HEK293T (cell line): ENCODE results near the gene PRPSAP1.

Experiments
- CTBP1 ChIP-seq: fragments of 450-650 bp; IDR thresholded peaks from 2 replicates; pipeline ENCODE4 v1.6.1; 2016; ENCODE audit warnings: borderline replicate concordance
- FOXK2 ChIP-seq: fragments of 450-650 bp; IDR thresholded peaks from 2 replicates; pipeline ENCODE4 v1.6.1; 2016; ENCODE audit warnings: mild to moderate bottlenecking
- FOXM1 ChIP-seq: fragments of 450-650 bp; IDR thresholded peaks from 2 replicates; pipeline ENCODE4 v1.6.1; 2017; ENCODE audit warnings: mild to moderate bottlenecking, borderline replicate concordance
- HDGF ChIP-seq: fragments of 450-650 bp; IDR thresholded peaks from 2 replicates; pipeline ENCODE4 v1.6.1; 2017; ENCODE audit warnings: antibody characterized with exemption, borderline replicate concordance
- L3MBTL2 ChIP-seq: fragments of 450-650 bp; conservative IDR thresholded peaks from 2 replicates; pipeline ENCODE4 v1.6.1; 2016; ENCODE audit warnings: mild to moderate bottlenecking
- LEF1 ChIP-seq: fragments of 450-650 bp; IDR thresholded peaks from 2 replicates; pipeline ENCODE4 v1.6.1; 2017; ENCODE audit warnings: mild to moderate bottlenecking, borderline replicate concordance
- SP1 ChIP-seq: fragments of 450-650 bp; IDR thresholded peaks from 2 replicates; pipeline ENCODE4 v1.6.1; 2017
- SUZ12 ChIP-seq: fragments of 450-650 bp; IDR thresholded peaks from 2 replicates; pipeline ENCODE4 v1.6.1; 2016; ENCODE audit warnings: mild to moderate bottlenecking
- TARDBP ChIP-seq: fragments of 450-650 bp; IDR thresholded peaks from 2 replicates; pipeline ENCODE4 v1.6.1; 2016

- TF ChIP-seq HDGF (no peak), SUZ12 (no peak), L3MBTL2 (no peak), SP1 (no peak), CTBP1 (no peak), FOXM1 (no peak), TARDBP (no peak), FOXK2 (no peak), LEF1 (no peak)
Measured at GRCh38 chr17:76360461-76360860, 6.7 kb upstream of the PRPSAP1 start.
